DND-41 (cell line): ENCODE measurements around the gene ASB9.

Experiments used
- ATAC-seq: fragments of 200-7000 bp; cut with Tn5 transposase; 3 replicates; pipeline ENCODE4 v1.9.1; 2021; ENCODE audit warnings: low read depth; ENCODE audit not compliant: insufficient read depth
- DNase-seq: peaks from one replicate; pipeline ENCODE4 v3.0.0-alpha.2; 2020
- H2AFZ ChIP-seq: 2 replicates; pipeline ENCODE4 v1.6.0; 2012; ENCODE audit warnings: low read depth, low read length
- H3K27ac ChIP-seq: 2 replicates; pipeline ENCODE4 v1.5.1; 2012; ENCODE audit warnings: low read length, inconsistent platforms
- H3K27me3 ChIP-seq: fragments of 200-600 bp; sonication (generic); 2 replicates; pipeline ENCODE4 v1.6.0; 2012; ENCODE audit warnings: low read length, mild to moderate bottlenecking, inconsistent platforms; ENCODE audit not compliant: insufficient read depth, poor library complexity
- H3K36me3 ChIP-seq: 2 replicates; pipeline ENCODE4 v1.5.1; 2012; ENCODE audit warnings: low read length, inconsistent platforms; ENCODE audit not compliant: insufficient read depth
- H3K4me1 ChIP-seq: 2 replicates; pipeline ENCODE4 v1.5.1; 2012; ENCODE audit warnings: mild to moderate bottlenecking, low read length; ENCODE audit not compliant: insufficient read depth
- H3K4me2 ChIP-seq: 2 replicates; pipeline ENCODE4 v1.6.0; 2012; ENCODE audit warnings: mild to moderate bottlenecking, moderate library complexity, low read length, inconsistent platforms; ENCODE audit not compliant: insufficient read depth
- H3K4me3 ChIP-seq, 2 experiments: fragments of 200-600 bp in 1 of 2; shearing (Covaris generic) in 1 of 2; 2 replicates each; pipeline ENCODE4 v1.5.1; 2012 to 2016; ENCODE audit warnings: inconsistent platforms in 2 of 2, low read length in 2 of 2, mild to moderate bottlenecking in 2 of 2, low read depth in 1 of 2, moderate library complexity in 1 of 2
- H3K79me2 ChIP-seq: 2 replicates; pipeline ENCODE4 v1.6.0; 2012; ENCODE audit warnings: low read length, inconsistent platforms; ENCODE audit not compliant: insufficient read depth
- H3K9ac ChIP-seq: 2 replicates; pipeline ENCODE4 v1.6.0; 2012; ENCODE audit warnings: low read depth, mild to moderate bottlenecking, inconsistent platforms, low read length, moderate library complexity
- H3K9me3 ChIP-seq: 2 replicates; pipeline ENCODE4 v1.5.1; 2012; ENCODE audit warnings: low read length, moderate library complexity, mild to moderate bottlenecking, inconsistent platforms; ENCODE audit not compliant: insufficient read depth, severe bottlenecking
- H4K20me1 ChIP-seq: 2 replicates; pipeline ENCODE4 v1.6.0; 2012; ENCODE audit warnings: low read length; ENCODE audit not compliant: insufficient read depth
- EZH2 ChIP-seq: IDR thresholded peaks from 3 replicates; pipeline ENCODE4 v1.6.1; 2012; ENCODE audit warnings: borderline replicate concordance, low read depth, mild to moderate bottlenecking, moderate library complexity, low read length, inconsistent platforms; ENCODE audit not compliant: severe bottlenecking
- TF ChIP-seq, protein P1 (sequence below): IDR thresholded peaks from 2 replicates; pipeline ENCODE4 v1.5.1; 2012; ENCODE audit warnings: borderline replicate concordance, low read length, moderate library complexity, mild to moderate bottlenecking; ENCODE audit not compliant: poor library complexity, severe bottlenecking; ENCODE audit errors: extremely low read depth

Gene ASB9, protein sequence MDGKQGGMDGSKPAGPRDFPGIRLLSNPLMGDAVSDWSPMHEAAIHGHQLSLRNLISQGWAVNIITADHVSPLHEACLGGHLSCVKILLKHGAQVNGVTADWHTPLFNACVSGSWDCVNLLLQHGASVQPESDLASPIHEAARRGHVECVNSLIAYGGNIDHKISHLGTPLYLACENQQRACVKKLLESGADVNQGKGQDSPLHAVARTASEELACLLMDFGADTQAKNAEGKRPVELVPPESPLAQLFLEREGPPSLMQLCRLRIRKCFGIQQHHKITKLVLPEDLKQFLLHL

DNA sequence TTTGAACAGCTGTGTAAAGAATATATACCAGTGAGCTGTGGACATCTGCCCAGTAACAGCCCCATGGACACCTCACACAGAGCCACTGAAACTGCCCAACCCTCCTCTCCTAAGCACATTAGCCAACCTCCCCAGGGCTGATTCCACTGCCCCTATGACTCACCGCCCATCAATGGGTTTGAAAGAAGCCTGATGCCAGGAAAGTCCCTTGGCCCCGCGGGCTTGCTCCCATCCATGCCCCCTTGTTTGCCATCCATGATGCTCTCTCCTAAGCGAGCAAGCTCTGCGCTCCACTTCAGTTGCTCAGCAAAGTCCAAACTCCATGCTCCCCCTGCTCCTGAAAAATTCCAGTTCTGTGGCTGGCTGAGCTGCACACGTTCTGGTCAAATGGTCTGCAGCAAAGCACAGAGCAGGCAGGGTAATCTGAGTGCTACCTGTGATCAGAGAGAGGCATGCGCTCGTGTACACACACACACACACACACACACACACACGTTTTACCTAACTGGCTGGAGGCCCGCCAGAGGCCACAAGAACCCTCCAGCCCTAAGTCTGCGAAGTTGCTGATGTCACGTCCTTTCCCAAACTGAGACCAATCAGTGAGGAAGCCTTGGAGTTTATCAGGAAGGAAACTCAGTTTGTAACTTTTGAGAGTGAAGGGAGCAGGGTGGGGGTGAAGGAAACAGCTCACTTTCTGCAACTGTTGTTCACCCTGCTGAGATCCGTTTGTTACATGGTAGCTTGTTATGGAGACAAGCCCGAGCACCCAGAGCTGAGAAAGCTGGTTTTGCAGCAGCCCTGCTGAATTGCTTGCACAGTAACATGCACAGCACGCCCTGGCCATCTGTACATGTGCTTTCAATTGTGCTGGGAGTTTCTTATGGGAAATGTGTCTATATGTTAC is at the start of gene ASB9:
Gene ASB9 (minus strand): TSS at position 466 of the 904 bp plus-strand sequence. CDS start 209 bp downstream, at position 257.
- no peaks in the 10 kb centered on the region for H3K27me3 ChIP-seq
- H3K9ac ChIP-seq = peak within 1 kb of the TSS; percentile 26; the same call in 1 of the 2 replicates
- H3K27ac ChIP-seq = no peak within 1 kb of the TSS
- H3K79me2 ChIP-seq = no peaks in the 10 kb centered on the region
- H3K4me1 ChIP-seq = peaks cover 7% of the 10 kb centered on the region; the same call in 1 of the 2 replicates
- H3K4me2 ChIP-seq = peak within 1 kb of the TSS; percentile 42
- no peaks in the 10 kb centered on the region for H3K36me3 ChIP-seq
- no peak within 1 kb of the TSS; a peak in 1 of 4 replicates for H3K4me3 ChIP-seq
- no peak for TF ChIP-seq EZH2
- TF ChIP-seq, protein P1, sequence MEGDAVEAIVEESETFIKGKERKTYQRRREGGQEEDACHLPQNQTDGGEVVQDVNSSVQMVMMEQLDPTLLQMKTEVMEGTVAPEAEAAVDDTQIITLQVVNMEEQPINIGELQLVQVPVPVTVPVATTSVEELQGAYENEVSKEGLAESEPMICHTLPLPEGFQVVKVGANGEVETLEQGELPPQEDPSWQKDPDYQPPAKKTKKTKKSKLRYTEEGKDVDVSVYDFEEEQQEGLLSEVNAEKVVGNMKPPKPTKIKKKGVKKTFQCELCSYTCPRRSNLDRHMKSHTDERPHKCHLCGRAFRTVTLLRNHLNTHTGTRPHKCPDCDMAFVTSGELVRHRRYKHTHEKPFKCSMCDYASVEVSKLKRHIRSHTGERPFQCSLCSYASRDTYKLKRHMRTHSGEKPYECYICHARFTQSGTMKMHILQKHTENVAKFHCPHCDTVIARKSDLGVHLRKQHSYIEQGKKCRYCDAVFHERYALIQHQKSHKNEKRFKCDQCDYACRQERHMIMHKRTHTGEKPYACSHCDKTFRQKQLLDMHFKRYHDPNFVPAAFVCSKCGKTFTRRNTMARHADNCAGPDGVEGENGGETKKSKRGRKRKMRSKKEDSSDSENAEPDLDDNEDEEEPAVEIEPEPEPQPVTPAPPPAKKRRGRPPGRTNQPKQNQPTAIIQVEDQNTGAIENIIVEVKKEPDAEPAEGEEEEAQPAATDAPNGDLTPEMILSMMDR = no peak
- DNase-seq = peak; percentile 7
- H2AFZ ChIP-seq = peak within 1 kb of the TSS; percentile 58
- peak; percentile 49 for ATAC-seq
- H3K9me3 ChIP-seq = no peaks in the 10 kb centered on the region
- H4K20me1 ChIP-seq = no peaks in the 10 kb centered on the region

DNA sequence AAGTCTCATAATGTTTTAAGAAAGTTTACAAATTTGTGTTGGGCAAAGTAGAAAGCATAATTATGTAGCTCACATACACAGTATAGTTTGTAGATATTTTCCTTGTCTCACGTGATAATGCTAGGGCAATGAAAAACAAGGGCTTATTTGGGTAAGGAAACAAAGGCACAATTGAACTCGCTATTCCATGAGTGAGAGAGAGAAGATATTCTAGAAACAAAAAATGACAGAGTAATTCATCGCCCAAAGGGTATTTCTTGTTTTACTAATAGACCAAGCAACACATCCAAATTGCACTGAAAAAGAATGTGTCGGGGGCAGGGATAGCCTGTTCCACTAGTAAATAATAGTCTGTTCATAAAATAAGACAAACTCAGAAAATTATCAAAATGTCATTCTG is 49.2 kb upstream of the ASB9 start:
- Histone ChIP-seq H3K4me1 (no peaks in the 10 kb centered on the region), H3K9me3 (no peaks in the 10 kb centered on the region), H3K4me2 (no peak overlapping the region), H3K27me3 (no peaks in the 10 kb centered on the region), H2AFZ (no peak overlapping the region), H3K27ac (no peak overlapping the region), H3K4me3 (no peak overlapping the region), H4K20me1 (no peaks in the 10 kb centered on the region), H3K9ac (no peak overlapping the region), H3K36me3 (peaks cover 20% of the 10 kb centered on the region), H3K79me2 (no peaks in the 10 kb centered on the region)
- DNase-seq (no peak), ATAC-seq (no peak)
- no peak for TF ChIP-seq EZH2

DNA sequence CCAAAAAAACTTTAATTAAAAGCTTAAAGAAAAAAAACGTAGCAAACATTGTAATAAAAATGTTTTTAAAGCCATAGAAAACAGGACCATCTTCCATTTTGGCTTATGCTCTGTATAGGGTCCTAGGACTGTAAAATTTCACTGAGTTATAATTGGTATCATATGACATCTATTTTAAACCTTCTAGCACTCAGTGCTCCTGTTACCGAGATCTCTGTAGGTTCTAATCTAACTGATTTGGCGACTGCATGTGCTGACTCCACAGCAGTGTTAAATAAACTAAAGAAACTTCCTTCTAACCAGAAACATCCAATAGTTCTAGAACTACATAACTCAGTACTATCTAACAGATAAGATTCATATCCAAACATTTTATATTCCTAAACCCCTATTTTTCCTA is 45.6 kb upstream of the ASB9 start, which contains the start of gene ASB11:
Gene ASB11 (minus strand): TSS at position 132 of the 400 bp plus-strand sequence. CDS start 35 bp downstream, at position 97.
- DNase-seq (no peak), ATAC-seq (no peak)
- H3K9me3 ChIP-seq = no peaks in the 10 kb centered on the region
- H3K9ac ChIP-seq = no peak within 1 kb of the TSS
- peaks cover 2% of the 10 kb centered on the region for H3K36me3 ChIP-seq
- no peaks in the 10 kb centered on the region for H3K79me2 ChIP-seq
- no peaks in the 10 kb centered on the region for H4K20me1 ChIP-seq
- H2AFZ ChIP-seq = no peak within 1 kb of the TSS
- H3K4me3 ChIP-seq = no peak within 1 kb of the TSS
- no peaks in the 10 kb centered on the region for H3K4me1 ChIP-seq
- no peak within 1 kb of the TSS for H3K27ac ChIP-seq
- H3K4me2 ChIP-seq = no peak within 1 kb of the TSS
- no peak for TF ChIP-seq EZH2
- TF ChIP-seq, protein P1 = no peak
- H3K27me3 ChIP-seq = no peaks in the 10 kb centered on the region

DNA sequence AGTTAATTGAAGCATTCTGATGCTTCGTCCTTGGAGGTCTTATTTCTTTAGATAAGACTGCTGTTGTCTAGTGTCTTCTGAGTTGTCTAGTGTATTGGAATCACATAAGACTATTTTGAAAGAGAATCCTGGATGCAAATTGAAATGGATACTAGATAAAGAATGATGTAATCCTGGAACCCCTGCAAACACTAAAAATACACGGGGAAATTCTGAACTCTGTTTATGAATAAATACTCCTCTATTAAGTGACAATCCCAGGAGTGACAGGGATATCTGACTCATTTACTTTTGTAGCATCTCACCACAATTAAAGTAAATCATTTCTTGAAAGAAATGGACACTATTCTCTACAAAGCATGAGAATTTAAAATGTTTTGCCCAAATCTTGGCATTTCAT is 44.6 kb upstream of the ASB9 start:
- H3K27me3 ChIP-seq = no peaks in the 10 kb centered on the region
- no peaks in the 10 kb centered on the region for H3K4me1 ChIP-seq
- TF ChIP-seq, protein P1 = no peak
- TF ChIP-seq EZH2 = no peak
- H3K27ac ChIP-seq = no peak overlapping the region
- H3K4me2 ChIP-seq = no peak overlapping the region
- no peaks in the 10 kb centered on the region for H3K9me3 ChIP-seq
- no peaks in the 10 kb centered on the region for H3K79me2 ChIP-seq
- H4K20me1 ChIP-seq = no peaks in the 10 kb centered on the region
- H3K9ac ChIP-seq = no peak overlapping the region
- no peaks in the 10 kb centered on the region for H3K36me3 ChIP-seq
- no peak overlapping the region for H2AFZ ChIP-seq
- ATAC-seq = no peak
- H3K4me3 ChIP-seq = no peak overlapping the region
- no peak for DNase-seq
